Activated T-cell treated with anti-CD3 and anti-CD28 coated beads for 4 hours (primary cell): ENCODE results near the gene TBC1D3B.
"Not testable (repeated sequence)": the region's sequence is repeated elsewhere in the genome, so short reads cannot be mapped to it uniquely, and the experiment has no call there.

Experiments used
- DNase-seq: peaks from one replicate; pipeline ENCODE4 v3.0.0-alpha.2; 2020

Gene TBC1D3B

DNA sequence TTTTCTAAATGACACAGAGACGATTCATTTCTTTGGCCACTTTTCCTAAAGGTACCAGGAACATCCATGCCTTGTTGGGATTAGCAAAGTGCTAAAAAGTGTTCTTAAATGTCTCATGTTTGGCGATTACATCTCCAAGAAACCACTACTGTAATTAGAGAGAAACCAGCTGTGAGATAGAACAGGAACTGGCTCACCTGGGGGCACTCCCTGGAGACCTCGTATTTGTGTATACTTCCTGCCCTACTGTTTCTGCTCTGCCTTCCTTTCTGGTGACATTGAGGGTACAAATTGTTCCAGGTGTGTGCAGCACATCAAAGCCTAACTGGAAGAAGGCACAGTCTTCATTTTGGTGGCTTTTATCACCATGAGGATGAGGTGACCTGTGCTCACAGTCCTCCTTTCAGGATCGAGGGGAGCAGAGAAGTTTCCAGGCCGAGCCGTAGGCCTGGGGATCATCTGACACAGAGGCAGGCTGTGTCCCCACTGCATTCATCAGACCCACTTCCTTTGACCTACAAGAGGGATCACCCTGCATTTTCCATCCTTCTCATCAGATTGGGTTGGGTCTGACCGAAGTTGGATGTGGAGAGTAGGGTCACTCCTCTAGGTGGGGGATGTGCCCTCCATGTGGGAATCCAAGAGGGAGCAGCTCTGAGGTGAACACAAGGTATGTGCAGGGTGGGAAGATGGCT, 49.1 kb downstream of the TBC1D3B start:
- no peak for DNase-seq

DNA sequence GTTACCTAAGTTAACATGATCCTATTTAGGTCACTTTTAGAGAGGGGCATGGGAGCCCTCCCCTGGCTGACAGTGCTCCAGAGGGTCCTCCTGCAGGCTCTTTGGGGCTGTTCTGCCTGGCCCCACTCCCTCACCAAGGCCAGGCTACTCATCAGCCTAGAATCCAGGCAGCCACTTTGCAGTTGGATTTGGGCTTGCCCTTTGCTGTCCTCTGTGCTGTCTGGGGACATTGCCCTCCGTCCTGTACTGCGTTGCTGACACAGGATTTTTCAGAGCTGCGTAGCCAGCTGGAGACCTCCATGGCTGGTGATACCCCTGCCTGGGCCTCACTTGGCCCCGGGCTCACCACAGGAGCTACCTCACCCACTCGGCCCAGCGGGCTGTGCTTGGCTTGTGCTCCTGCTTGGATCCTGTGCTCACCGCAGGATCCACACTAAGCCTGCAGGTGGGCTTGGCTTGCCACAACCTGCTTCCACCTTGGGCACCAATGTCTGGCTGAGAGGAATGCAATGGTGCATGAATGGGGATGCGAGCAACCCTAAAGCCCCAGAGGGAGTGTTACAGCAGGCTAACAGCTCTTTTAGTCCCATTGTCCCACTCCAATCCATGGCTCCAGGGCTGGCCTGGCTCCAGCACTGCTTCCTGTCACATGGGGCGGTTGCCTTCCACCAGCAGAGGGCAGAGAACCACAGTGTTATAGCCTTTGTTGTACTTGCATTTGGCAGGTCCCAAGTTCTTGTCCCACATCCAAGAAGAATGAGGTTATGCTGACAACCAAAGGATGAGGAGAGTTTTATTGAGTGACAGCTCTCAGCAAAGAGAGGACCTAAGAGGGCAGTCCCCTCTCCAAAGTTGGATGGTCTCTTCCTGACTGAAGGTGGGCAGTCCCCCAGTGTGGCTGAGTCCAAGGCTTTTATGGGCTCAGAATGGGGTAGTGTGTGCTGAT, 51.3 kb downstream of the TBC1D3B start:
- no peak for DNase-seq

DNA sequence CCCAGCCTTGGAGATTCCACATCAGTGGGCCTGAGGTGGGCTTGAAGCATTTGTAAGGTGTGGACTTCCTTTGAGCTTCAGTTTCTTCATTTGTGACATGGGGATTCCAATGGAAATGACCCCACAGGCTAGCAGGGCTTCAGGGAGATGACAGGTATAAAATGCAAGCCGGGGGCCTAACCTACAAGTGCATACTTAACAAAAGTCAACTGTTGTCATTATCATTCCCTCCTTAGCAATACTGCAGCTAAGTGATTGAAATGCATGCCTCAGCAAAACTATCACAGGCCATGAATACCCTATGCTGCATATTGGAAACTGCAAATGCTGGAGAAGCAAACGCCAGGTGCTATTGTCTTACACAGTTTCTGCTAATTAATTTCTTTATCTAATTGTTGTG, 53.0 kb downstream of the TBC1D3B start:
- DNase-seq, result no peak

DNA sequence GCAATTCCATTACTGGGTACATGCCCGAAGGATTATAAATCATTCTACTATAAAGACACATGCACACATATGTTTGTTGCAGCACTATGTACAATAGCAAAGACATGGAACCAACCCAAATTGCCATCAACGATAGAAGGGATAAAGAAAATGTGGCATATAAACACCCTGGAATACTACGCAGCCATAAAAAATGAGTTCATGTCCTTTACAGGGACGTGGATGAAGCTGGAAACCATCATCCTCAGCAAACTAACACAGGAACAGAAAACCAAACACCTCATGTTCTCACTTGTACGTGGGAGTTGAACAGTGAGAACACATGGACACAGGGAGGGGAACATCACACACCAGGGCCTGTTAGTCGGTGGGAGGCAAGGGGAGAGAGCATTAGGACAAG, 55.3 kb downstream of the TBC1D3B start:
- not testable (repeated sequence) for DNase-seq

DNA sequence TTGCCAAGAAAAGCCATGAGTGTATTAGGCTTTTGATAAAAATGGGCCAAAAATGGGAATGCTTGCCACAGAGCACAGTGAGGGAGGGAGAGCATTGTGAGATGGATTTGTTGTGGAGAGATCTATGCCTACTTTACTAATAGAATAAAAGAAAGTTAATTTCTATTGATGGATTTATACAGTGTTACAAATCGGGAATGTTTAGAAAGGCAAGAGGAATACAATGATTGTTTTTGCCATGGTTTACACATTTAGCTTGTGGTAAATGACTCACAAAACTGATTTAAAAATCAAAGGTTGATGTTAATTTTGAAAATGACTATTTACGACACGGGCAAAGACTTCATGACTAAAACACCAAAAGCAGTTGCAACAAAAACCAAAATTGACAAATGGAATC, 56.2 kb downstream of the TBC1D3B start:
- DNase-seq, result no peak

DNA sequence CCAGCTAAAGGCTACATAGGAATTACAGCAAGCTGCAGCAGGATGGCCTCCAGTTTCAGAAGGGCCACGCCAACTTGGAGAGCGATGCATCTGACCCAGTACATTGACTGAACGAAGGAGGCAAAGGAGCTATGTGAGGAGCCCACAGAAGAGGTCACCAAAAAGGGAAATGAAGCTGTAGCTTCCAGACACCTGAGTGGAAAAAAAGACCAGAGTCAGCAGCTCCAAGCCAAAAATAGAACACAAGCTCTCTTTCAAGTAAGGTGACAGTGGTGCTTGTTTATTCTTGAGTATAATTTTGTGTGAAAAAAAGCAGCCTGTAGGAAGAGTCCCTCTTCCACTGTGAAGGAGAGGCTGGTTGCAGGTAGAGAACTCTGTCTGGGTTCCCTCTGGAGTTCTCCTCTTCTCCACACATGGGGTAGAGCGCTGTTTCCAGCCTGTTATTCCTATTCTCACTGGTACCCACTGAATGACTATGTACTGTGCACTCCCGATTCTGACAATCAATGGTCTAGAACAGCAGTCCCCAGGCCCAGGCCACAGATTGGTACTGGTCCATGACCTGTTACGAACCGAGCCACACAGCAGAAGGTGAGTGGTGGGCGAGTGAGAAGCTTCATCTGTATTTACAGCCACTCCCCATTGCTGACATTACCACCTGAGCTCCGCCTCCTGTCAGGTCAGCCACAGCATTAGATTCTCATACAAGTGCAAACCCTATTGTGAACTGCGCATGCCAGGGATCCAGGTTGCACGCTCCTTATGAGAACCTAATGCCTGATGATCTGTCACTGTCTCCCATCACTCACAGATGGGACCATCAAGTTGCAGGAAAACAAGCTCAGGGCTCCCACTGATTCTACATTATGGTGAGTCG, 57.7 kb downstream of the TBC1D3B start:
- no peak for DNase-seq

DNA sequence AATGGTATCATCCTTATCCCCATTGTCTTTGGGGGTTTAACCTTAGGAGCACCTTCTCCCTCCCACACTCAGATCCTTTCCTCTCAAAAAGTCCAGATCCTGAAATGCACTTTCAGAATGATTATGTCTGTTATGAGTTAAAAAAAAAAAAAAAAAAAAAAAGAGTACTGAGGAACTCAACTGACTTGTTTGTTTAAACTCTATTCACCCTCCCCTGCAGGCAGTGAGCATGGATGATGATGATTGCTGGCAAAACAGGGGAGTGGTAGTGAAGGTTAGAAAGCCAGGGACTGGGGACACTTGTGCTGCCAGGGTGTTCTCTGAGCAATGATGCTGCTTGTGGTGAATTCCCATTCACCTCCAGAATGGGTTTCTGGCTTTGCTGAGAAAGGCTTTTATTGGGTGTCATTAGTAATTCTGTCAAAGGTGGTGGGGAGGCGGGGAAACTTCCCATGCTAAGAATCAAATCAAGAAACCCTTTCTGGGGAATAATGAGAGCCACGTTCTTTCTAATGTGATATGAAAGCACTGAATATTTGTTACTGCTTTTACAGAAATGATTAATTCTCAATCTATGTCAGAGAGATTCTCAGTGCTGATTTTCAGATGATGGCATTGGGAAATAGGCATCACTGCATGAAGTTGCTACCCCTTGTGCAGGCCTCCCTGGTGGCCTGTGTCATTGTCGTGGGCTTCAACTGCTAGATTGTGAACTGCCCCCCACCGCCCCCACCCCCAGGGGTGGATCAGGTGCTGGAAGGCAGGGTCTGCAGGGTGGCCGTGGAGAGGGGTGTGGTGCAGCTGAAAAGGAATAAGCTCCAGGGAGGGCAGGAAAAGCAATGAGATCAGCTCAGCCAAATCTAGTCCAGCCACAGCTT, 58.7 kb downstream of the TBC1D3B start:
- DNase-seq, result no peak
